GM19099 (cell line): ENCODE measurements around the gene LRRFIP2.

ENCODE experiments used
- POLR2A ChIP-seq: IDR thresholded peaks from 3 replicates; pipeline ENCODE4 v1.6.1; 2011; ENCODE audit warnings: low read depth; ENCODE audit not compliant: insufficient read length; ENCODE audit errors: extremely low read depth

The LRRFIP2 gene

DNA sequence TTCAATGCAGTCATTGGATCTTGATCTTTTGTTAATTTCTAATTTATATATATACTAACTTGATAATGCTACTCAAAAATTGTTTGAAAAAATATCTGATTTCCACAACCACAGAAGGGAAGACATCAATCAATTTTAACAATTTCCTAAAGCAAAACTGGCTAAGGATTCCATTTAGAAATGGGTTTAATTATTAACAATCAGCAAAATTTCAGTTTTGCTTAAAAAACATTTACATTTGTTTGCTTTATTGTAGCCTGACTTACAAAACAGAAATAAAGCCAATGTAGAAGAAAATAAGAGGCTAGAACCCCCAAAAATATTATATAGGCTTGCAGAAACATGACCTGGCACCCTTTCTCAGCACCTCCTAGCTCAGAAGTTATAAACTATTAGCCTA lies 74.9 kb downstream of the LRRFIP2 start:
- no peak for TF ChIP-seq POLR2A

DNA sequence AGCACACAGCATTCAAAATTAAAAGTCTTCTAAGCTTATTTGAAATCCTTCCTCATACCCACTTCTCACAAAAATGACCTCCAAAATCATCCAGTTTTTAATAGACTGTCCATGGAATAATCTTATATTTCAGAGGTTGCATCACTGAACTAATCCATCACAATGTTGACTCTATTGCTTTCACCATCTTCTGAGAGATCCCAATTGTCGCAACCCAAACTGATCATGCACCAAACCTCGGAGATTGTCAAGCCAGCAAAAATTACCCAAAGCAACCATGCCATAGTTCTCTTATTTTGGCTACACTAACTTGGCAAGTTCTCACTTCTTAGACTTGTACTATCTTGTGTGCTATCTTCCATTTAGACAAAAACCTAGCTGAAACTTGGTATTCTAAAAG lies 75.5 kb downstream of the LRRFIP2 start:
- TF ChIP-seq POLR2A, result no peak

DNA sequence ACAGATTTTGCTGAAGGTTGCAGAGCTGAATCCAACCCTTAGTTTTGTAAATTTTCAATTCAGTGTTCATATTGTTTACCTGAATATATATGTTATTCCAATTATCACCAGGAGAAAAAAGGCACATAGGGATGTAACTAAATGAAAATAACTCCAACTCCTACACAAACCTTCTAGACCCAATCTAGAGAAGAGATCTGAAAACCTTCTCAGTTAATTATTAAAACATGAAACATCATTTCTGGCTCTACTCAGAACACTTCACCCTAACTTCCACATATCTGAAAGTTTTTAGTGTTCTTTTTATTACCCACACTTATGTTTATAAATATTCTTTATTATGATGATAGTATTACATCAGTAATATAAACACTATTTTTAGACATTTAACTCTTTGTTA lies 76.6 kb downstream of the LRRFIP2 start:
- no peak for TF ChIP-seq POLR2A

DNA sequence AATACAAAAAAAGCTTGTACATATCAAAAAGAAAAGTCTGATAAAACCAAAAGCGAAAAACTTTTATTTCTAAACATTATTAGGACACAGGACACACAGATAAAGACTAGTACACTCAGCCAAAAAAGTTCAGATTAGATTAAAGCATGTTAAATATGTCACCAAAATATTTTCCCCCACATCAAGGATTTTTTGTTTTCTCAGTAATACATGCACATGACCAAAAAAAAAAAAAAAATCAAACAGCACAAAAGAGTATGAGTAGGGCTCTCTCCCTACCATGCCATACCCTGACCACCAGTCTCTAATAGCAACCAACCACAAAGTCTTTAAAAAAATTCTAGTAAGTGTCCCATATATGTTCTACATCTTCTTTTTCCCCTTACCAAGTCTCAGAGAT lies 77.4 kb downstream of the LRRFIP2 start:
- TF ChIP-seq POLR2A, result no peak

DNA sequence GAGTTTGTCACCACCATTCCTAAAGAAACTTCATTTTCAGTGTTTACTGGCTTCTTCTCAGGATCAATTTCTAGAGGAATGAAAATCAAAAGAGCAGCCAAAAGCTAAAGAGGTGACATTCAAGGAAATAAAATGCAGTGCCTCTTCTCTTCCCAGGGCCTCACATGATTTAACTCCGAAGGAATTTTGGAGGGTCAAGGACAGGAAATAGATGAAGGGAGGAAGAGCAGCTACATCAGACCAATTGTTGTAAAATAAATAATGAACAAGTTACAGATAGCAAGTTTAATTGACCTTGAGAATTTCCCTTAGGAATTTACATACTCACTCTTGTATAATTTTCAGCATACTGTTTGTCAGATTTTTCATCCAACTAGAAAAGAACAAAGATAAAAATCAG lies 78.1 kb downstream of the LRRFIP2 start:
- no peak for TF ChIP-seq POLR2A

DNA sequence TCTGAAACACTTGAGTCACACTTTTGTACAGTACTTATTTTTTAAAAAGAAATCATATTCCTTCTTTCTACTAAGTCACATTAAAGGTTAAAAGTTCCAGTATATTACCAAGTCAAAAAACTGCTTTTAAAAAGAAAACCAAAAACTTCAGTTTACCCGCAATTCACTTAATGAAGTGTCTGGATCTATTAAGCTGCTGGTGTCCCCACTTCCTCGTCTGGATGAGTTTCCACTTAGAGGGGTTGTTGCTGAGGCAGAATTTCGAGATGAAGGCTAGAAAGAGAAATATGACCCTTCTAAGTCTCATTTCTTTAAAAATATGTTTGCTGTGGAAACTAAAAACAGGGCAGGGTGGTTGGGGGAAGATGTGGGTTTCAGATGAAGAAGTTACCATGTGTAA lies 79.7 kb downstream of the LRRFIP2 start:
- no peak for TF ChIP-seq POLR2A

DNA sequence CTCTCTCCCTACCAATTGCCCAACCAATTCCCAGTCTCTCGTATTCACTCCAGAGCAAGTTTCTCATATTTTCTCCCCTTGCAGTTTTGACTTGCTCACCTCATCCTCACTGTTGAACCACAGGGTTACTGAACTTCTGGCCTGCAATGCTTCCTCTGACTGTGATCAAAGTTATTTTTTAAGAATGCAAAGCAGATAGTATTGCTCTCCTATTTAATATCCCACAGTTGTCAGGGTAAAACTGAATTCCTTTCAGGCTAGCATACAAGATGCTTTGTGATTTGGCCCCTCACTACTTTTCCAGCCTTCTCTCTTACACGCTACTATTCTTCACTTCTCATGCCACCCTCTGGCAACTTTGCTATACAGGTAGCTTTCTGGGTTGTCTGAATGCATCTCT lies 80.9 kb downstream of the LRRFIP2 start:
- no peak for TF ChIP-seq POLR2A

DNA sequence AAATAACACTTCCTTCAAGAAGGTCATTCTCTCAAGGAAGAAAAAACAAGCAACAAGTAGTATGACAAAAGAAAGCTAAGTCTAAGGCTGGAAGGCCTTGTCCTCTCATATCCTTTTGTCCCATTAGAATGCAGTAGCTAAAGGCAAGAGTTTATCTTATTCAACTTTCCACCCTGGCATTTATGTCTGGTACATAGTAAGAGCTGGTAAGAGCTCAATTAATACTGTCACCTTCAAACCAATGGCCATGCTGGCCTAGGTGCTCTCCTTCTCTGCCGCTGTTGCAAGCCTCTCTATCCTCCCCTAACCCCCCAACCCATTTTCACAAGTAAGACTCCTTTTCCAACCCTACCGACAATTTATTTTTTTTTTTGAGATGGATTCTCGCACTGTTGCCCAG lies 81.9 kb downstream of the LRRFIP2 start:
- no peak for TF ChIP-seq POLR2A

DNA sequence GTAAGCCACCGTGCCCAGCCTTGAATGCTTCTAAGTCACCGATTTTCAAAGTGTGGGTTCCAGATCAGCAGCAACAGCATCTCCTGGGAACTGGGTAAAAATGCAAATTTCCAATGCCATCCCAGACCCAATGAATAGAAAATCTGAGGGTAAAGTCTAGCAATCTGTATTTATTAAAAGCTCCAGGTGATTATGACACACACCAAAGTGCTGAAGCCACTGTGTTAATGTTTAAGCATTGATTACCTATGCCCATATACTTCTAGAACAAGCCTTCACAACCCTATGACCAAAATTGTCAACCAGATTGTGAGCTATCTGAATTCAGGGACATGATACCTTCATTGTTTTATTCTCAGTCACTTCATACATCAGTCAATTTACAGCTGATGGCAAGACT lies 86.5 kb downstream of the LRRFIP2 start:
- no peak for TF ChIP-seq POLR2A

DNA sequence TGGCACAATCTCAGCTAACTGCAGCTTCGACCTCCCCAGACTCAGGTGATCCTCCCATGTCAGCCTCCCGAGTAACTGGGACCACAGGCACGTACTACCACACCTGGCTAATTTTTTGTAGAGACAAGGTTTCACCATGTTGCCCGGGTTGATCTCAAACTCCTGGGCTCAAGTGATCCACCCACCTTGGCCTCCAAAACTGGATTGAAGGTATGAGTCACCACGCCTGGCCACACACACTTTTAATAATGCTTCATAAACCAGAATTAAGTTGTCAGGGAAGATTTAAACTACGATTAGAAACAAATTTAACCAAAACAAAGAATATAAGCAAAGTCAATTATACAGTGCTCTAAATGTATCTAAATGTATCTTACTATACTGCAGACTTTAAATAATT lies 87.5 kb downstream of the LRRFIP2 start:
- no peak for TF ChIP-seq POLR2A

DNA sequence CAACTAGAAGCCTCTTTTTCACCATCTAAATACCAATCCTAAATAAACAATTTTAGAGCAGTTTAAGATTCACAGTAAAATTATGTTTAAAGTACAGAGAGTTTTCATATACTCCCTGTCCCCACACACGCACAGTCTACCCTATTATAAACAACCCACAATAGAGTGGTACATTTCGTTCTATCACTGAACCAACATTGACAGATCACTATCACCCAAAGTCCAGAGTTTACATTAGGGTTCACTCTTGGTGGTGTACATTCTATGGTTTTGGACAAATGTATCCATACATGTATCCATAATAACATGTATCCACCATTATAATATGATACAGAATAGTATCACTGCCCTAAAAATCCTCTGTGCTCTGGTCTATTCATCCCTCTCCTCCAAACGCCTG lies 92.1 kb downstream of the LRRFIP2 start:
- no peak for TF ChIP-seq POLR2A

DNA sequence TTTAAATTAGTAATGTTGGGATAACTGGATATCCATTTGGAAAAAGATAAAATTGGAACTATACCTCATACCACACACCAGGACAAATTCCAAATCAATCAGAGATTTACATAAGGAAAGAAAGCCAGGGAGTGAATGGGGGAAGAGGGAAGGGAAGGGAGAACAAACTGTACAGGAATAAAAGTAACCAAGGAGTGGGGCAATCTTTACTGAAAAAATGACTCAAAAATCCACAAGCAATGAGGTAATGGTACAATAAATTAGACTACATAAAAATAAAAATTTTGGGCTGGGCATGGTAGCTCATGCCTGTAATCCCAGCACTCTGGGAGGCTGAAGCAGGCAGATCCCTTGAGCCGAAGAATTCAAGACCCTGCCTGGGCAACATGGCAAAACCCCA lies 98.4 kb downstream of the LRRFIP2 start:
- no peak for TF ChIP-seq POLR2A

DNA sequence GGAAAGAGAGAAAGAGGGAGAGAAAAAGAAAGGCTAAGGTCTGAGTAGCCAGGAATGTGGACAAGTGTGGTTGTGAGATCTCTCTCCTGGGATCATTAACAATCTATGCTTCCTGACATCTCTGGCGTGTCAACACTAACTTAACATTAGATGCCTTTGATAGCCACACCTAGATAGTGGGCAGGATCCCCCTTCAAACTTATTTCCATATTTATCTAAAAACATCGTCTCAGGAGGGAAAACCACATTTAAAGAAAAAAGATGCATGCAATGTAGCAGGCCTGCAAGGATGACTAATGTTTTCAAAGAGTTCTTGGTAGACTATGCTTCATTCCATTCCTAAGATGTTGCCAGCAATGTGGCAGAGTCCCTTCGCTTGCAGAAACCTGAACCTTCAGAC lies 100.2 kb downstream of the LRRFIP2 start:
- no peak for TF ChIP-seq POLR2A

DNA sequence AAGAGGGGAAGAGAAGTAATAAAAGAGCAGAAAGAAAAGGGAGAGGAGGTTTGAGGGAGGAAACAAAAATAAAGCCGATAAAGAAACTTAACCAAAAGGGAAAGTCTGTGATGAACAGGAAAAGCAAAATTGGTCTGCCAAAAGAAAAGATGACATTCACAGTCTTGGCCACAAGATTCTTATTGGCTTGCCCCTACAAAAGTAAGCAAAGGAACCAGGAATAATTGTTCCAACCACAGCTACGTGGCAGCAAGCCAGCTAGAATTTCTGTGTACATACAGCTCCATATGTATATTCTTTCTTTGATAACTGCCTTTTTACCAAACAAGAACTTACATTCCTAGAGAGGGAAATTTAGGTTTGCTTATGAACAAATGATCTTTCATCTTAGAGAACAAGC lies 101.5 kb downstream of the LRRFIP2 start:
- TF ChIP-seq POLR2A, result no peak

DNA sequence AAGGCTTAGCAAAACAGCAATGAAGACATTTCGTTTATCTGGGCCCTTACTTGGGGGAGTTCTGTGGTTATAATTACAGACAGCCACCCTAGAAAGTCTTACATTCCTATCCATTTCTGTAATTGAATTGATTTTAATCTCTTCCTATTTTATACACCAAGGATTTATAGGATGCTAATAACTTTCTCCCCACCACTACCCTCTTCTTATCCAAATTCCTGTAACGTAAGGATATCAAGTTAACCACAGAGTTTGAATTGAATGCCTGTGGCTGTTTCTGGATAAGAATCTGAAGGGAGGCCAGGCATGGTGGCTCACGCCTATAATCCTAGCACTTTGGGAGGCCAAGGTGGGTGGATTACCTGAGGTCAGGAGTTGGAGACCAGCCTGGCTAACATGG lies 102.5 kb downstream of the LRRFIP2 start:
- no peak for TF ChIP-seq POLR2A

DNA sequence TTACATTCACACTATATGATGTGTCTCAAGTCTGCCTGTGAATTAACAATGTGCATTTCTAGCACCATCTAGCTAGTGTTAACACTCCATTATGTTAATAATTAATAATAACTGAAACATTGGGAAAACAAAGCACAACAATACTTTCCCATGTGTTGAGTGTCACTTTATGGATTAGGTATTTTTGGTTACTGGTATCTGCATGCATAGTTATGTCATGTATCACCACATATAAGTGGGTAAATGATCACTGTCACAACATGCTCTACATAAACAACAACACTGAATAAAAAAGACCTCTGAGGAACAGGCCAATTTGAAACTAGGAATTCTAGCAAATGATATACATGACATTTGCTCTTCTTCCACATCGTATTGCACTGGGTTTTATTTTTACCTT lies 106.4 kb downstream of the LRRFIP2 start:
- TF ChIP-seq POLR2A, result no peak

DNA sequence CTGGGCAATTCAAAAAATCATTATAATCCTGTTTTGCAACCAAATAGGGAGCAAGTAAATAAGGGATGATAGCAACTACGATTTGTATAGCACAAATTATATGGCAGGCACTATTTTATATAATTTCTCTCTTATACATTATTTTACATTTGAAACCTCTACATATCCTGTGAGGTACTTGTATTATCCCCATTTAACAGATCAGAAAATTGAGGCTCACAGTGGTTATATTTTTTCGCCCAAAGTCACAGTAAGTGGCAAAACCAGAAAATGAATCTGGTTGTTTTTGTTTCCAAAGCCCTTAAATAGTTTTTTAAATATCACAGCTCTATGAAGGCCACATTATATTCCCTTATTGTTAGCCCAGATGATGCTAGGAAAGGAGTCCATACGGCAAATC lies 106.8 kb downstream of the LRRFIP2 start:
- TF ChIP-seq POLR2A, result no peak

DNA sequence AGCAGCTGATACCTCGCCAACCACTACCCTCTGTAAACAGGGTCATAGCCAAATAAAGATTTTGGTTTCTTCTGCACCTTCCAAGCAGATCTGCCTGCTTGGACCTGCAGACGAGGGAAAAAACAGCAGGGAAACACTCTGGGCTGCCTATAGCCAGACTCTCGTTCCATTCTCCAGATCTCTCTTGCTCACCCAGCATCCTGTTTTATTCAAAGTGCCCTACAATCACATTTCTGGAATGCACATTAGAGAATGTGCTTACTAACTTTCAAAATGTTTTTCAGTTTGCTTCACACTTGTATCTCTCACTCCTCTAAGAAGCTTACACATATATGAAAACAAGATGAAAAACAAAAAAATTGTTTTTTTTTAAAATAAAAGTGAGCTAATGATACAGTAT lies 109.6 kb downstream of the LRRFIP2 start:
- no peak for TF ChIP-seq POLR2A

DNA sequence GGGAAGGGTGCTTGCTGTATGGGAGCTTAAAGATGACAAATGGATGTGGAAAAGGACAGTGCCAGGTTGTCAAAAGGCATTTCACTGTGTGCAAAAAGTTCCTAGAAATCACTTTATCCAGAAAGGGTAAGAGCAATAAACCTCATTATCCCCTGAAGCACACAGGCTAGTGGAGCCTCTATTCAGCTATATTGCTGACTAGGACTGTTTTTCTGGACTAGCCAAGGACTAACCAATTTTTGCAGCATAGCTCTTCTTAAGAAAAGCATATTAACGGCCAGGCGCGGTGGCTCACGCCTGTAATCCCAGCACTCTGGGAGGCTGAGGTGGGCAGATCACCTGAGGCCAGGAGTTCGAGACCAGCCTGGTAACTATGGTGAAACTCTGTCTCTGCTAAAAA lies 116.3 kb downstream of the LRRFIP2 start:
- TF ChIP-seq POLR2A, result no peak

DNA sequence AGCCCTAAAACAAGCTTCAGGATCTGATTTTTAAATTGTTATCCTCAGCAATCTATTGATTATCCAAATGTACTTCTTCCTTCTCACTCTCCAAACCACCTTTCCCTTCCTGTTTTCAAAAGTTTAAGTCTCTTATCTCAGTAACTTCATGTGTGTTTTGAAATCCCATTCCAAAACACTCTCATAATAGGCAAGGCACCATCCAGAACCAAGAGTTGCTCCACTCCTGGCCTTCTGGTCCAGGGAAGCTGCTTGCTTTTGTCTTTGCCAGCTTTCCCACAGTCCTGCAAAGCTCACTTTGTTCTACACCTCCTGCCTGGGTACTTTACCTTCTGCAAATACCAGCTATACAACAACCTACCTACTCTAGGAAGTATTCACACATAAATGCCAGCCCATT lies 117.6 kb downstream of the LRRFIP2 start:
- TF ChIP-seq POLR2A, result no peak
